CD4-positive, alpha-beta T cell treated with Interleukin-12 subunit alpha and Interleukin-12 subunit beta, for 1 hour (primary cell): ENCODE data around the gene ACTL7A.
"Not testable (repeated sequence)": the region's sequence is repeated elsewhere in the genome, so short reads cannot be mapped to it uniquely, and the experiment has no call there.

Experiments used
- DNase-seq: peaks from one replicate; pipeline ENCODE4 v3.0.0-alpha.2; 2020

The ACTL7A gene

DNA sequence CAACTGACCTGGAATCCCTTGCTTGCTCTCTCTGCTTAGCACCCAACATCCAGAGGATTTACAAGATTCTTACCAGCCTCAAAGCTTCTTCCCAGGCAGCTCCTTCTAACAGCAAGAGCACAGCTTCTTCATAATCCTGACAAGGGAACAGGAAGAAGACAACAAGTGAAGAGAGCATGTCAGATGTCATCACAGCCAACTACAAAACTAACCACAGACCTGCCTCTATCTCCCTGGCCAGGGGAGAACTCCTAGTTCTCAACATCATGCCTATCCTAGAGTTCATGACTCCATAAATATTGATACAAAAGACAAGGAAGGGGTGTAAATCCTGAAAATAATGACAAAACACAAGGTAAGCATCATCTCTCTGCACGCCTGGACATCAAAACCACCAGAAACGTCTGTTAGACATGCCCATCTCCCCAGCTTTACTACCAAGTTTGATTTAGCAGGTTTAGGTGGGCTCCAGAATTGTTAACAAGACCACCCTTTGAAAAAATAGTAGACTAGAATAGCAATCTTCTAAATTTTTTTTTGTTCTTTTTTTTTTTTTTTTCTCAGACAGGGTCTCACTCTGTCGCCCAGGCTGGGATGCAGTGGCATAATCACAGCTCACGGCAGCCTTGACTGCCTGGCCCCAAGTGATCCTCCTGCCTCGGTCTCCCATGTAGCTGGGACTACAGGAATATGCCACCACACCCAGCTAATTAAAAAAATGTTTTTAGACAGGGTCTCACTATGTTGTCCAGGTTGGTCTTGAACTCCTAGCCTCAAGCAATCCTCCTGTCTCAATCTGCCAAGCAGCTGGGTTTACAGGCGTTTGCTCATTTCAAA is 20.2 kb downstream of the ACTL7A start:
- no peak for DNase-seq

GRCh38 chr9:108883085-108883484 is 21.0 kb downstream of the ACTL7A start:
- no peak for DNase-seq

DNA sequence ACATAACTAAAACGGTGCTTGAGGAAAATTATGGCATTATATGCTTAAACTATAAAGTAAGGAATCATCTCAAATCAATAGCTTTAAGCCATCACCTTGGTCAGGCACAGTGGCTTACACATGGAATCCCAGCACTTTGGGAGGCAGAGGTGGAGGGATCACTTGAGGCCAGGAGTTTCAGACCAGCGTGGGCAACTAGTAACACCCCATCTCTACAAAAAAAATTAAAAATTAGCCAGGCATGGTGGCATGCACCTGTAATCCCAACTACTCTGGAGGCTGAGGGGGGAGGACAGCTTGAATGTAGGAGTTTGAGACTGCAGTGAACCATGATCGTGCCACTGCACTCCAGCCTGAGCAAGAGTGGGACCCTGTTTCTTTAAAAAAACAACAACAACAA is 22.6 kb downstream of the ACTL7A start:
- DNase-seq, result no peak

DNA sequence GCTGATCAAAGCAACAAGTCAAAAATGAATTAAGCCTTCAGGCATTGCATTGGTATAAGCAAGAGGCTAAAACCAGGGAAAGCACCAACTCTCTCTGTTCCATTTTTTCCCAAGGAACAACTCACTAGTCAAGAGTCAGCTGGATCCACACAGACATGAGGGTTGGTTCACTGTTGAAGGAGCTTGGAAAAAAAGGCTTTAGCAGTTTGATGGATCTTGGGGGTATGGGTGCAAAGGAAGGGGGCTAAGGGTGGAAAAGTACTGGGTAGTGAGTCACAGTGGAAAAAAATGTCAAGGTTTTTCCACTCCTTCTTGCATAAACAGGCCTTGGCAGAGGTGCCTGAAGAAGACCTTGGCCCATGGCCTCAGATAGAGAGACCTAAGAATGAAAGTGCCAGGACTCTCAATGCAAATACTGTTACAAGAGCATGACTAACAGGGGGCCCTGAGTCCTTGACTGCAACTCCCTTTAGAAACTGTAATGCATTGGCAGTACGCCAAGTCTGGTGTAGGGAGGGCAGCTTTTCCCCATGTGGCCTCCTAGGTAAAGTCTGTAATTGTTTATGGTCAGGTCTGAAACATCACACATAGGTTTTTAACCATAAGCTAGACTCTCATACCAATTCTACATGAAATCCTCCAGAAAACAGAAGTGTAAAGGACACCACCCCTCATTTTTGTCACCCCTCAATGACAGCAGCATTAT is 23.7 kb downstream of the ACTL7A start:
- DNase-seq, result no peak

- DNase-seq, result not testable (repeated sequence)
Observed at GRCh38 chr9:108886594-108887271, 24.7 kb downstream of the ACTL7A start.

- DNase-seq, result no peak
Observed at GRCh38 chr9:108889649-108890067, 27.6 kb downstream of the ACTL7A start.

DNA sequence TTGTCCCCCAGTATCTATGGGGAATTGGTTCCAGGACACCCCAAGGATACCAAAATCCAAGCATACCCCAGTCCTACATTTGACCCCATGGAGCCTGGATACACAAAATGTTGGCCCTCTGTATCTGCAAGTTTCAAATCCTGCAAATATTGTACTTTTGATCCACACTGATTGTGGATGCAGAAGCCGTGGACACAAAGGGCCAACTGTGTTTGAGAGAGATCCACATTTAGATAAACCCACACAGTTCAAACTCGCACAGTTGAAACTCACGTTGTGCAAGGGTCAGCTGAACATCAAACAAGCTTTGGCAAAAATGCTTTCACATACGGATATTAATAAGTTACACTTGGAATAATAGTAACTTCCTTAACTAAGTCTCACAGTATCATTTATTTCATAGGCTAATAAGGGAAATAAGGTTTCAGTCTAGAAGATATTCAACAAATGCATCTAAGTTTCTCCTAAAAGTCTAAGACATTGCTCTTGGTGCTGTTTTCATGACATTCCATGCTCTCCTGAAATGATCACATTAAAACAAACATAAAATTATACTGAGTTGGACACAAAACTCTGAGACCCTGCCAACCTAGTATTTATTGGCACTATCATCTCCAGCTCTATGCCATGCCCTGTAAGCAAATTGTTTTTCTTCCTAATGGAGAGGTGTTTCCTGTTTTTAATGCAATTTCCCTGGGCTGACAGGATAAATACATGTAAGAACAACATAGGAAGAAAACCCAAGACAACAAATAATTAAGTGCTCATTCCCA is 32.3 kb downstream of the ACTL7A start:
- no peak for DNase-seq

- DNase-seq, result no peak
Observed at GRCh38 chr9:108897324-108898096, 35.4 kb downstream of the ACTL7A start.

- DNase-seq, result not testable (repeated sequence)
Observed at GRCh38 chr9:108899023-108899695, 37.1 kb downstream of the ACTL7A start.

- no peak for DNase-seq
Observed at GRCh38 chr9:108900176-108900575, 38.1 kb downstream of the ACTL7A start.

GRCh38 chr9:108903420-108904103 is 41.5 kb downstream of the ACTL7A start:
- no peak for DNase-seq

- no peak for DNase-seq
Observed at GRCh38 chr9:108904161-108904560, 42.1 kb downstream of the ACTL7A start.

- DNase-seq, result no peak
Observed at GRCh38 chr9:108905494-108905893, 43.4 kb downstream of the ACTL7A start.

DNA sequence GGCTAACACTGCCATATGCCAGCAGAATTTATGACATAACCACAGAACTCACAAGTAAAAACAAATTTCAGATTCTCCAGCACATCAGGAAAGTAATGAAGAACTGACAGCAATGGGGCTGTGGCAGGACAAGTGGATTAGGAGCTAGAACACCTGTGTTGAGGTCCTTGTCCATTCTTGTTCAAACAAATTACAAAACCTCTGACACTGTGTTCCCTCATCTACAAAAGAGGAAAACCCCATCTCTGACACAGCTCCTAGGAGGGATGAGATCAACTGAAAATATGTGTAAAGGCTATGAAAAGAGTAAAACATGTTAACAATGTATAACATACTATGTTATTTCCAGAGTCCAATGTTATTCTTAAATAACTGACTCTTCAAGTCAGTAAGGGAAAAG is 48.3 kb downstream of the ACTL7A start:
- no peak for DNase-seq

- no peak for DNase-seq
Observed at GRCh38 chr9:108910914-108911313, 48.8 kb downstream of the ACTL7A start.

- DNase-seq, result peak; percentile 17
Observed at GRCh38 chr9:108911820-108912219, 49.8 kb downstream of the ACTL7A start.
